Measurements from ENCODE around the gene CD2. TPM values are rescaled to one million over a fixed set of nuclear protein-coding genes. Genes with fewer than 3 reads are reported as not detected.

Gene CD2, protein sequence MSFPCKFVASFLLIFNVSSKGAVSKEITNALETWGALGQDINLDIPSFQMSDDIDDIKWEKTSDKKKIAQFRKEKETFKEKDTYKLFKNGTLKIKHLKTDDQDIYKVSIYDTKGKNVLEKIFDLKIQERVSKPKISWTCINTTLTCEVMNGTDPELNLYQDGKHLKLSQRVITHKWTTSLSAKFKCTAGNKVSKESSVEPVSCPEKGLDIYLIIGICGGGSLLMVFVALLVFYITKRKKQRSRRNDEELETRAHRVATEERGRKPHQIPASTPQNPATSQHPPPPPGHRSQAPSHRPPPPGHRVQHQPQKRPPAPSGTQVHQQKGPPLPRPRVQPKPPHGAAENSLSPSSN
- not detected in 2 replicates for total RNA-seq

GRCh38 chr1:116754198-116754977 lies at the start of gene CD2:
Gene CD2 (plus strand): TSS chr1:116754430. CDS start chr1:116754493, 63 bp downstream.

Other genes with a start within 250 kb of the CD2 start
- 11.6 and 20.1 TPM in 2 replicates for gene CD58, start 183.4 kb upstream of the CD2 start, total RNA-seq
- gene IGSF3, start 86.7 kb upstream of the CD2 start, total RNA-seq, result 3.7 and 13.4 TPM in 2 replicates
- gene PTGFRN, start 155.5 kb downstream of the CD2 start, total RNA-seq, result 58.3 and 83.4 TPM in 2 replicates
- 0.09 and 0.12 TPM in 2 replicates for gene CD101, start 247.3 kb downstream of the CD2 start, total RNA-seq

Measured in pericardium fibroblast (primary cell).